Stimulated activated CD4-positive, alpha-beta T cell treated with anti-CD3 and anti-CD28 coated beads, Interleukin-2, amount 100 ng/mL, for 4 hours (primary cell): ENCODE data around the gene SLCO3A1.

Experiments used
- DNase-seq: peaks from one replicate; pipeline ENCODE4 v3.0.0-alpha.2; 2020; ENCODE audit warnings: low read depth

Gene SLCO3A1

GRCh38 chr15:91861223-91861622 lies 7.7 kb downstream of the SLCO3A1 start:
- DNase-seq = no peak

- no peak for DNase-seq
Measured at GRCh38 chr15:91862891-91863504, 9.5 kb downstream of the SLCO3A1 start.

GRCh38 chr15:91863621-91864255 lies 10.2 kb downstream of the SLCO3A1 start:
- DNase-seq = no peak

- DNase-seq = no peak
Measured at GRCh38 chr15:91864664-91865063, 11.2 kb downstream of the SLCO3A1 start.

- DNase-seq = no peak
Measured at GRCh38 chr15:91865486-91865885, 12.0 kb downstream of the SLCO3A1 start.

GRCh38 chr15:91865950-91866349 lies 12.4 kb downstream of the SLCO3A1 start:
- DNase-seq = no peak

- DNase-seq = no peak
Measured at GRCh38 chr15:91866371-91866905, 12.9 kb downstream of the SLCO3A1 start.

GRCh38 chr15:91866971-91867372 lies 13.5 kb downstream of the SLCO3A1 start:
- DNase-seq = no peak

- DNase-seq = no peak
Measured at GRCh38 chr15:91867581-91868026, 14.1 kb downstream of the SLCO3A1 start.

GRCh38 chr15:91870876-91871537 lies 17.5 kb downstream of the SLCO3A1 start:
- no peak for DNase-seq

GRCh38 chr15:91871837-91872236 lies 18.3 kb downstream of the SLCO3A1 start:
- DNase-seq = no peak

GRCh38 chr15:91872356-91873137 lies 19.0 kb downstream of the SLCO3A1 start:
- DNase-seq = no peak

- no peak for DNase-seq
Measured at GRCh38 chr15:91873138-91873536, 19.6 kb downstream of the SLCO3A1 start.

GRCh38 chr15:91874171-91874570 lies 20.7 kb downstream of the SLCO3A1 start:
- no peak for DNase-seq

GRCh38 chr15:91874992-91875660 lies 21.6 kb downstream of the SLCO3A1 start:
- no peak for DNase-seq

GRCh38 chr15:91876187-91876586 lies 22.7 kb downstream of the SLCO3A1 start:
- DNase-seq = no peak

GRCh38 chr15:91878319-91878870 lies 24.9 kb downstream of the SLCO3A1 start:
- DNase-seq = no peak

GRCh38 chr15:91879158-91879557 lies 25.6 kb downstream of the SLCO3A1 start:
- DNase-seq = no peak

GRCh38 chr15:91880373-91880772 lies 26.9 kb downstream of the SLCO3A1 start:
- DNase-seq = no peak

GRCh38 chr15:91881569-91882297 lies 28.2 kb downstream of the SLCO3A1 start:
- DNase-seq = no peak
